HepG2 (cell line): ENCODE data around the gene LST1. TPM values are rescaled to one million over a fixed set of nuclear protein-coding genes. Genes with fewer than 3 reads are reported as not detected.

ENCODE experiments used
- ATAC-seq: fragments of 200-7000 bp; cut with Tn5 transposase; 3 replicates; pipeline ENCODE4 v1.9.1; 2020; ENCODE audit warnings: mild to moderate bottlenecking, moderate library complexity
- BruUV-seq: library from RNA; stranded (reverse); fragments of 400-500 nt; replicated peaks from 2 replicates; lab custom pipeline; 2021; lab: Mats Ljungman, UMichigan
- CTCF ChIA-PET: fragments of 300-600 bp; formaldehyde crosslinking; extraction: SDS; loops from one replicate; lab custom pipeline; 2021; ENCODE audit warnings: low total read pairs, inconsistent platforms, low intra/inter-chr PET ratio; lab: Yijun Ruan, JAX
- POLR2A ChIA-PET: fragments of 350-600 bp; sonication (Branson Sonifier 250); formaldehyde crosslinking; loops from one replicate; lab custom pipeline; 2020; ENCODE audit warnings: antibody characterized with exemption, inconsistent platforms; lab: Yijun Ruan, JAX
- DNase-seq: peaks from one replicate; pipeline ENCODE4 v3.0.0-alpha.2; 2015; ENCODE audit warnings: low spot score
- FAIRE-seq: peaks from 3 replicates; lab custom pipeline; 2011; peaks lifted over from hg19 to GRCh38; lab: Jason Lieb, UNC
- H2AFZ ChIP-seq: one replicate; pipeline ENCODE4 v1.6.1; 2011; ENCODE audit warnings: low read length, inconsistent platforms
- H3K27ac ChIP-seq: fragments of 300-600 bp; 3 replicates; pipeline ENCODE4 v1.8.0; 2011; ENCODE audit warnings: mixed run types, mild to moderate bottlenecking, mixed read lengths, low read length, inconsistent platforms; ENCODE audit not compliant: insufficient read depth; ENCODE audit errors: extremely low read length
- H3K27me3 ChIP-seq, 2 experiments: fragments of 200-600 bp in 1 of 2; 2 replicates in 1 of 2; 3 replicates in 1 of 2; pipeline versions ENCODE4 v1.6.0 to v1.8.0; 2011; ENCODE audit warnings: low read length in 2 of 2, mild to moderate bottlenecking in 2 of 2, moderate library complexity in 2 of 2, inconsistent platforms in 1 of 2; ENCODE audit not compliant: insufficient read depth in 2 of 2, control insufficient read depth in 1 of 2
- H3K36me3 ChIP-seq, 2 experiments: fragments of 200-600 bp in 1 of 2; replicated peaks in 1 of 2; 2 replicates in 1 of 2; 3 replicates in 1 of 2; pipeline versions ENCODE4 v1.5.1 to v1.8.0; 2011; ENCODE audit warnings: low read length in 2 of 2, inconsistent platforms in 1 of 2; ENCODE audit not compliant: insufficient read depth in 2 of 2, control insufficient read depth in 1 of 2
- H3K4me1 ChIP-seq: 2 replicates; pipeline ENCODE4 v1.5.1; 2012; ENCODE audit warnings: low read length, inconsistent platforms; ENCODE audit not compliant: insufficient read depth
- H3K4me2 ChIP-seq: 2 replicates; pipeline ENCODE4 v1.6.0; 2011; ENCODE audit warnings: low read depth, low read length, inconsistent platforms
- H3K4me3 ChIP-seq, 3 experiments: fragments of 200-600 bp in 1 of 3; sonication (generic), shearing (Covaris generic) in 1 of 3; replicated peaks in 1 of 3; 2 replicates each; pipeline ENCODE4 v1.5.1; 2011 to 2016; ENCODE audit warnings: low read length in 3 of 3, inconsistent platforms in 2 of 3, low read depth in 2 of 3, mild to moderate bottlenecking in 2 of 3, control low read depth in 1 of 3, mixed read lengths in 1 of 3; ENCODE audit not compliant: insufficient read depth in 1 of 3
- H3K79me2 ChIP-seq: one replicate; pipeline ENCODE4 v1.6.1; 2011; ENCODE audit warnings: low read length, inconsistent platforms; ENCODE audit not compliant: insufficient read depth
- H3K9ac ChIP-seq: 2 replicates; pipeline ENCODE4 v1.6.0; 2011; ENCODE audit warnings: mild to moderate bottlenecking, low read depth, low read length, inconsistent platforms; ENCODE audit not compliant: insufficient read depth
- H3K9me3 ChIP-seq: 2 replicates; pipeline ENCODE4 v1.5.1; 2012; ENCODE audit warnings: mild to moderate bottlenecking, low read length
- H4K20me1 ChIP-seq: 2 replicates; pipeline ENCODE4 v1.6.0; 2011; ENCODE audit warnings: inconsistent platforms, mild to moderate bottlenecking, low read length, moderate library complexity; ENCODE audit not compliant: insufficient read depth
- GABPA ChIP-seq, 2 experiments: IDR thresholded peaks; 2 replicates each; pipeline ENCODE4 v1.6.1; 2011 to 2016; ENCODE audit warnings: low read depth in 2 of 2, low read length in 1 of 2, missing biosample characterization in 1 of 2, missing genetic modification characterization in 1 of 2
- LCORL ChIP-seq, 2 experiments: fragments of 450-650 bp in 1 of 2; sonication (generic) in 1 of 2; formaldehyde crosslinking in 1 of 2; IDR thresholded peaks; 2 replicates each; pipeline versions ENCODE4 v1.5.0 to v1.6.1; 2017 to 2020; ENCODE audit warnings: antibody characterized with exemption in 1 of 2, missing genetic modification reagents in 1 of 2
- MTA3 ChIP-seq: sonication (generic); formaldehyde crosslinking; IDR thresholded peaks from 2 replicates; pipeline ENCODE4 v1.4.0; 2020; ENCODE audit warnings: missing genetic modification reagents
- ZNF34 ChIP-seq: sonication (generic); formaldehyde crosslinking; IDR thresholded peaks from 2 replicates; pipeline ENCODE4 v1.4.0; 2020; ENCODE audit warnings: mild to moderate bottlenecking, missing genetic modification reagents, borderline replicate concordance
- ZNF768 ChIP-seq: sonication (generic); formaldehyde crosslinking; IDR thresholded peaks from 2 replicates; pipeline ENCODE4 v1.4.0; 2020; ENCODE audit warnings: missing genetic modification reagents
- WGBS: methylation state at CpG from one replicate; pipeline ENCODE4 v1.1.6; 2017; ENCODE audit warnings: low lambda C conversion rate; 5-methylcytosine and 5-hydroxymethylcytosine counted together
- in situ Hi-C: cut with HindIII; loops from 2 replicates; pipeline ENCODE4 v1.10.0; 2017; ENCODE audit warnings: low pct_unique_long_range_greater_than_20kb; ENCODE audit not compliant: extremely low pct_ligation_motif_present
- intact Hi-C: fragments of 100-400 bp; cut with micrococcal nuclease; formaldehyde crosslinking; loops from one replicate; pipeline ENCODE4 v1.10.0; 2022; ENCODE audit not compliant: unreplicated experiment
- polyA plus RNA-seq, 8 experiments: library from polyadenylated mRNA; depleted of rRNA in 3 of 8; stranded (reverse) in 7 of 8; unstranded in 1 of 8; fragments of >200 nt; fragmentation: Illumina TruSeq in 4 of 8; extraction: Trizol in 4 of 8; gene quantifications; 2 replicates each; pipeline versions ENCODE4 v1.2.1 to v1.2.3, GENCODE V29; 2011 to 2016; ENCODE audit warnings: low read depth in 4 of 8, missing spikeins in 1 of 8, mixed read lengths in 1 of 8; ENCODE audit not compliant: insufficient read depth in 1 of 8
- total RNA-seq, 5 experiments: library from RNA; depleted of rRNA; stranded (reverse); fragments of >200 nt; fragmentation: Illumina TruSeq; extraction: Trizol; gene quantifications; 2 replicates each; pipeline ENCODE4 v1.2.3, GENCODE V29; 2016; ENCODE audit warnings: low read depth in 1 of 5
- TF ChIP-seq, protein P1 (sequence below): sonication (generic); formaldehyde crosslinking; IDR thresholded peaks from 2 replicates; pipeline ENCODE4 v1.5.0; 2020; ENCODE audit warnings: mild to moderate bottlenecking, missing genetic modification reagents

LST1 gene
- total and polyA plus RNA-seq, 2 of the 13 experiments (the other 11 are each of a cell fraction or from before 2014, with no cell fraction given), result not detected

DNA sequence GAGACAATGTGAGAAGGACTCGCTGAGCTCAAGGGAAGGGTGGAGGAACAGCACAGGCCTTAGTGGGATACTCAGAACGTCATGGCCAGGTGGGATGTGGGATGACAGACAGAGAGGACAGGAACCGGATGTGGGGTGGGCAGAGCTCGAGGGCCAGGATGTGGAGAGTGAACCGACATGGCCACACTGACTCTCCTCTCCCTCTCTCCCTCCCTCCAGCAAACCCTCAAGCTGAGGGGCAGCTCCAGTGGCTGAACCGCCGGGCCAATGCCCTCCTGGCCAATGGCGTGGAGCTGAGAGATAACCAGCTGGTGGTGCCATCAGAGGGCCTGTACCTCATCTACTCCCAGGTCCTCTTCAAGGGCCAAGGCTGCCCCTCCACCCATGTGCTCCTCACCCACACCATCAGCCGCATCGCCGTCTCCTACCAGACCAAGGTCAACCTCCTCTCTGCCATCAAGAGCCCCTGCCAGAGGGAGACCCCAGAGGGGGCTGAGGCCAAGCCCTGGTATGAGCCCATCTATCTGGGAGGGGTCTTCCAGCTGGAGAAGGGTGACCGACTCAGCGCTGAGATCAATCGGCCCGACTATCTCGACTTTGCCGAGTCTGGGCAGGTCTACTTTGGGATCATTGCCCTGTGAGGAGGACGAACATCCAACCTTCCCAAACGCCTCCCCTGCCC is 9.0 kb upstream of the LST1 start:
- Histone ChIP-seq H3K36me3 (no peaks in the 10 kb centered on the region), H3K79me2 (no peaks in the 10 kb centered on the region), H3K4me2 (no peak overlapping the region), H3K4me1 (peaks cover 18% of the 10 kb centered on the region), H3K4me3 (no peak overlapping the region), H3K9me3 (no peaks in the 10 kb centered on the region), H3K9ac (no peak overlapping the region), H4K20me1 (no peaks in the 10 kb centered on the region), H3K27ac (no peak overlapping the region), H2AFZ (no peak overlapping the region), H3K27me3 (peaks cover 21 to 96% of the 10 kb centered on the region in 2 experiments)
- POLR2A ChIA-PET, result interaction anchor here (0.6 to 2.3 kb wide), 6 partner anchors 9 to 88 kb away, joined by 3 to 9 read pairs (median 5); partner anchors contain the start of genes DDX39B, GPANK1 and NFKBIL1
- no TSS peak for BruUV-seq
- no peak for DNase-seq
- CTCF ChIA-PET, result no interaction called here
- whole genome bisulfite sequencing, result 34% methylated on average over 18 of the region's 19 CpGs
- in situ Hi-C loops (no loop called here), intact Hi-C loops (no loop called here)
- TF ChIP-seq ZNF34 (CRISPR knock-in tag) (no peak), MTA3 (CRISPR knock-in tag) (no peak), GABPA (IDR thresholded peaks at IDR 0.05; ENCODE audit: low read depth, low read length) (peak; percentile 26; the same call in 1 of the 2 replicates), GABPA (CRISPR knock-in tag; IDR thresholded peaks at IDR 0.05; ENCODE audit: low read depth) (peak; percentile 24; the same call in 1 of the 2 replicates), ZNF768 (0 out of 2 replicates have a peak, but pooled peaks have one; percentile 26), LCORL (IDR thresholded peaks at IDR 0.05) (no peak), LCORL (CRISPR knock-in tag; IDR thresholded peaks at IDR 0.05) (no peak)
- TF ChIP-seq, protein P1, sequence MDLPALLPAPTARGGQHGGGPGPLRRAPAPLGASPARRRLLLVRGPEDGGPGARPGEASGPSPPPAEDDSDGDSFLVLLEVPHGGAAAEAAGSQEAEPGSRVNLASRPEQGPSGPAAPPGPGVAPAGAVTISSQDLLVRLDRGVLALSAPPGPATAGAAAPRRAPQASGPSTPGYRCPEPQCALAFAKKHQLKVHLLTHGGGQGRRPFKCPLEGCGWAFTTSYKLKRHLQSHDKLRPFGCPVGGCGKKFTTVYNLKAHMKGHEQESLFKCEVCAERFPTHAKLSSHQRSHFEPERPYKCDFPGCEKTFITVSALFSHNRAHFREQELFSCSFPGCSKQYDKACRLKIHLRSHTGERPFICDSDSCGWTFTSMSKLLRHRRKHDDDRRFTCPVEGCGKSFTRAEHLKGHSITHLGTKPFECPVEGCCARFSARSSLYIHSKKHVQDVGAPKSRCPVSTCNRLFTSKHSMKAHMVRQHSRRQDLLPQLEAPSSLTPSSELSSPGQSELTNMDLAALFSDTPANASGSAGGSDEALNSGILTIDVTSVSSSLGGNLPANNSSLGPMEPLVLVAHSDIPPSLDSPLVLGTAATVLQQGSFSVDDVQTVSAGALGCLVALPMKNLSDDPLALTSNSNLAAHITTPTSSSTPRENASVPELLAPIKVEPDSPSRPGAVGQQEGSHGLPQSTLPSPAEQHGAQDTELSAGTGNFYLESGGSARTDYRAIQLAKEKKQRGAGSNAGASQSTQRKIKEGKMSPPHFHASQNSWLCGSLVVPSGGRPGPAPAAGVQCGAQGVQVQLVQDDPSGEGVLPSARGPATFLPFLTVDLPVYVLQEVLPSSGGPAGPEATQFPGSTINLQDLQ, result no peak
- no peak for FAIRE-seq
- ATAC-seq, result no peak
